HepG2 (cell line): ENCODE data around the gene CERS5.

Experiments
- ASH2L ChIP-seq: fragments of 300-600, 200-600 bp; sonication (generic); IDR thresholded peaks from 2 replicates; pipeline ENCODE4 v1.7.0; 2017; ENCODE audit warnings: low read depth, mild to moderate bottlenecking, moderate library complexity, mixed read lengths, low read length; ENCODE audit not compliant: insufficient read length
- CENPT ChIP-seq: sonication (generic); formaldehyde crosslinking; IDR thresholded peaks from 2 replicates; pipeline ENCODE4 v1.8.0; 2022; ENCODE audit warnings: low read depth, mild to moderate bottlenecking, moderate library complexity, missing genetic modification reagents
- CHCHD3 ChIP-seq: sonication (generic); formaldehyde crosslinking; IDR thresholded peaks from 2 replicates; pipeline ENCODE4 v1.8.0; 2022; ENCODE audit warnings: mild to moderate bottlenecking, missing genetic modification reagents, moderate library complexity
- JUN ChIP-seq: sonication (generic); formaldehyde crosslinking; IDR thresholded peaks from 2 replicates; pipeline ENCODE4 v1.4.0; 2020; ENCODE audit warnings: mild to moderate bottlenecking, missing genetic modification reagents
- MAFK ChIP-seq, 2 experiments: IDR thresholded peaks in 1 of 2; conservative IDR thresholded peaks in 1 of 2; 2 replicates each; pipeline ENCODE4 v1.6.1; 2011; ENCODE audit warnings: improper control_type of control experiment in 2 of 2, low read length in 2 of 2
- MTA3 ChIP-seq: sonication (generic); formaldehyde crosslinking; IDR thresholded peaks from 2 replicates; pipeline ENCODE4 v1.4.0; 2020; ENCODE audit warnings: missing genetic modification reagents
- POLR2A ChIP-seq, 2 experiments: IDR thresholded peaks; 2 replicates each; pipeline ENCODE4 v1.6.1; 2011; ENCODE audit warnings: low read depth in 2 of 2, low read length in 2 of 2, mild to moderate bottlenecking in 1 of 2, moderate library complexity in 1 of 2; ENCODE audit not compliant: insufficient read depth in 1 of 2
- SIN3A ChIP-seq: IDR thresholded peaks from 2 replicates; pipeline ENCODE4 v1.6.1; 2011; ENCODE audit warnings: low read depth, mild to moderate bottlenecking, control low read depth, low read length, borderline replicate concordance
- SMARCE1 ChIP-seq: fragments of 450-650 bp; IDR thresholded peaks from 2 replicates; pipeline ENCODE4 v1.6.1; 2017; ENCODE audit warnings: borderline replicate concordance
- ZFP1 ChIP-seq: IDR thresholded peaks from 2 replicates; pipeline ENCODE4 v1.6.1; 2016
- ZNF160 ChIP-seq: sonication (generic); formaldehyde crosslinking; IDR thresholded peaks from 2 replicates; pipeline ENCODE4 v1.8.0; 2022; ENCODE audit warnings: mild to moderate bottlenecking, inconsistent platforms, missing genetic modification reagents
- TF ChIP-seq, protein P1 (sequence below): sonication (generic); formaldehyde crosslinking; IDR thresholded peaks from 2 replicates; pipeline ENCODE4 v1.5.0; 2020; ENCODE audit warnings: mild to moderate bottlenecking, missing genetic modification reagents, moderate library complexity
- TF ChIP-seq, protein P2 (sequence below): sonication (generic); formaldehyde crosslinking; IDR thresholded peaks from 2 replicates; pipeline ENCODE4 v1.5.1; 2020; ENCODE audit warnings: mild to moderate bottlenecking, missing genetic modification reagents, moderate library complexity

DNA sequence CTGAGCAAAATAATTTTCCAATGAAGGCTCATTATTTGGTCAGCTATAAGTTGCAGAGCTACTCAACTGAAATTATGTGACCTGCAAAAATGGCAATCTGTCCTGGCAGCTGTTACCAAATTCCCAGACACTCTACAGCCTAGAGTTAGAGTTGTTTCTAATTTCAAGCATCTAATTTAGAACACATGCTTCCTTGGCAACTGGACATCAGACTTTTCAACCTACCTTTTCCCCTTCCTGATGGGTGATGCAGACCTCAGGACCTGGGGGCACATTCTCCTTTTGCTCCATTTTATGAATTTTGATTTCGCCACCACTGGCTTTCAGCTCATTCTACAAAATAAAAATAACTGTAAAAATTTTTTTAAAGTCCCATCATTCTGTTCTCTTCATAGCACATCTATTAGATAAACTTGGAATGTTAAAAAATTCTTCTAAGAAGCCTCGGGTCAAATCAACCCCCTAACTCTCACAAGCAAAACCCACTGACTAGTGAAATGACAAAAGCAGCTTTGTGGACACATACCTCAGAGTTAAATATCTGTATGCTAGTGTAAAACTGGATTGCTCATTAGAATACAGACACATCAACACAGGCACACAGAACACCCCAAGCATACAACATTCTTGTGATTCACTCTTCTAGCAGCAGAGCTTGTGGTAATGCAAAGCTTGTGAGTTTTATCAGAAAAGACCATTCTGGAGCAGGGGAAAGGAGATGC is 33.5 kb upstream of the CERS5 start:
- TF ChIP-seq, protein P1, sequence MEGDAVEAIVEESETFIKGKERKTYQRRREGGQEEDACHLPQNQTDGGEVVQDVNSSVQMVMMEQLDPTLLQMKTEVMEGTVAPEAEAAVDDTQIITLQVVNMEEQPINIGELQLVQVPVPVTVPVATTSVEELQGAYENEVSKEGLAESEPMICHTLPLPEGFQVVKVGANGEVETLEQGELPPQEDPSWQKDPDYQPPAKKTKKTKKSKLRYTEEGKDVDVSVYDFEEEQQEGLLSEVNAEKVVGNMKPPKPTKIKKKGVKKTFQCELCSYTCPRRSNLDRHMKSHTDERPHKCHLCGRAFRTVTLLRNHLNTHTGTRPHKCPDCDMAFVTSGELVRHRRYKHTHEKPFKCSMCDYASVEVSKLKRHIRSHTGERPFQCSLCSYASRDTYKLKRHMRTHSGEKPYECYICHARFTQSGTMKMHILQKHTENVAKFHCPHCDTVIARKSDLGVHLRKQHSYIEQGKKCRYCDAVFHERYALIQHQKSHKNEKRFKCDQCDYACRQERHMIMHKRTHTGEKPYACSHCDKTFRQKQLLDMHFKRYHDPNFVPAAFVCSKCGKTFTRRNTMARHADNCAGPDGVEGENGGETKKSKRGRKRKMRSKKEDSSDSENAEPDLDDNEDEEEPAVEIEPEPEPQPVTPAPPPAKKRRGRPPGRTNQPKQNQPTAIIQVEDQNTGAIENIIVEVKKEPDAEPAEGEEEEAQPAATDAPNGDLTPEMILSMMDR (CRISPR knock-in tag), result no peak
- TF ChIP-seq SMARCE1, result no peak
- TF ChIP-seq ASH2L, result no peak
- TF ChIP-seq ZNF160 (CRISPR knock-in tag), result no peak
- TF ChIP-seq POLR2A (IDR thresholded peaks at IDR 0.05; ENCODE audit: insufficient read depth in 1 of 2, low read depth in 2 of 2, low read length in 2 of 2), result no peak
- TF ChIP-seq JUN (CRISPR knock-in tag), result no peak
- TF ChIP-seq, protein P2, sequence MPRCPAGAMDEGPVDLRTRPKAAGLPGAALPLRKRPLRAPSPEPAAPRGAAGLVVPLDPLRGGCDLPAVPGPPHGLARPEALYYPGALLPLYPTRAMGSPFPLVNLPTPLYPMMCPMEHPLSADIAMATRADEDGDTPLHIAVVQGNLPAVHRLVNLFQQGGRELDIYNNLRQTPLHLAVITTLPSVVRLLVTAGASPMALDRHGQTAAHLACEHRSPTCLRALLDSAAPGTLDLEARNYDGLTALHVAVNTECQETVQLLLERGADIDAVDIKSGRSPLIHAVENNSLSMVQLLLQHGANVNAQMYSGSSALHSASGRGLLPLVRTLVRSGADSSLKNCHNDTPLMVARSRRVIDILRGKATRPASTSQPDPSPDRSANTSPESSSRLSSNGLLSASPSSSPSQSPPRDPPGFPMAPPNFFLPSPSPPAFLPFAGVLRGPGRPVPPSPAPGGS (CRISPR knock-in tag), result no peak
- no peak for TF ChIP-seq MAFK (conservative IDR thresholded peaks at IDR 0.05 in 1 of 2, IDR thresholded peaks at IDR 0.05 in 1 of 2; ENCODE audit: low read length in 2 of 2)
- TF ChIP-seq ZFP1 (CRISPR knock-in tag), result no peak
- no peak for TF ChIP-seq CHCHD3 (CRISPR knock-in tag)
- no peak for TF ChIP-seq CENPT (CRISPR knock-in tag)
- TF ChIP-seq MTA3 (CRISPR knock-in tag), result no peak
- no peak for TF ChIP-seq SIN3A
